ENCODE data around the gene RPL27A. TPM values are rescaled to one million over a fixed set of nuclear protein-coding genes. Genes with fewer than 3 reads are reported as not detected.

RPL27A gene
- total RNA-seq, 1 donor from 2014 or later = 815 TPM

- Mint-ChIP-seq H3K9me3 (ENCODE audit: unreplicated experiment) (no peaks in the 10 kb centered on the region), H3K4me1 (ENCODE audit: unreplicated experiment) (peaks cover 27% of the 10 kb centered on the region), H3K36me3 (ENCODE audit: unreplicated experiment) (peaks cover 52% of the 10 kb centered on the region), H3K27ac (ENCODE audit: unreplicated experiment) (no peak overlapping the region), H3K27me3 (ENCODE audit: unreplicated experiment) (no peaks in the 10 kb centered on the region), H3K4me3 (ENCODE audit: unreplicated experiment) (no peak overlapping the region)
- no peak for DNase-seq (ENCODE audit: extremely low spot score, unreplicated experiment)
- TF ChIP-seq CTCF (IDR thresholded peaks at IDR 0.05) = no peak
Measured at GRCh38 chr11:8698379-8698851, 15.8 kb downstream of the RPL27A start.

GRCh38 chr11:8698917-8699441 is 16.4 kb downstream of the RPL27A start:
- peaks cover 27% of the 10 kb centered on the region for H3K4me1 Mint-ChIP-seq (ENCODE audit: unreplicated experiment)
- no peak for DNase-seq (ENCODE audit: extremely low spot score, unreplicated experiment)
- no peaks in the 10 kb centered on the region for H3K27me3 Mint-ChIP-seq (ENCODE audit: unreplicated experiment)
- H3K27ac Mint-ChIP-seq (ENCODE audit: unreplicated experiment) = peak overlapping the region; percentile 77
- peaks cover 48% of the 10 kb centered on the region for H3K36me3 Mint-ChIP-seq (ENCODE audit: unreplicated experiment)
- no peaks in the 10 kb centered on the region for H3K9me3 Mint-ChIP-seq (ENCODE audit: unreplicated experiment)
- no peak overlapping the region for H3K4me3 Mint-ChIP-seq (ENCODE audit: unreplicated experiment)
- TF ChIP-seq CTCF (IDR thresholded peaks at IDR 0.05) = no peak

GRCh38 chr11:8699903-8700302 is 17.3 kb downstream of the RPL27A start:
- H3K9me3 Mint-ChIP-seq (ENCODE audit: unreplicated experiment) = no peaks in the 10 kb centered on the region
- DNase-seq (ENCODE audit: extremely low spot score, unreplicated experiment) = no peak
- no peaks in the 10 kb centered on the region for H3K27me3 Mint-ChIP-seq (ENCODE audit: unreplicated experiment)
- H3K27ac Mint-ChIP-seq (ENCODE audit: unreplicated experiment) = peak overlapping the region; percentile 77
- H3K36me3 Mint-ChIP-seq (ENCODE audit: unreplicated experiment) = peaks cover 47% of the 10 kb centered on the region
- no peak for TF ChIP-seq CTCF (IDR thresholded peaks at IDR 0.05)
- peaks cover 27% of the 10 kb centered on the region for H3K4me1 Mint-ChIP-seq (ENCODE audit: unreplicated experiment)
- no peak overlapping the region for H3K4me3 Mint-ChIP-seq (ENCODE audit: unreplicated experiment)

- Mint-ChIP-seq H3K36me3 (ENCODE audit: unreplicated experiment) (peaks cover 50% of the 10 kb centered on the region), H3K27me3 (ENCODE audit: unreplicated experiment) (no peaks in the 10 kb centered on the region), H3K9me3 (ENCODE audit: unreplicated experiment) (no peaks in the 10 kb centered on the region), H3K4me3 (ENCODE audit: unreplicated experiment) (no peak overlapping the region), H3K4me1 (ENCODE audit: unreplicated experiment) (peaks cover 27% of the 10 kb centered on the region), H3K27ac (ENCODE audit: unreplicated experiment) (no peak overlapping the region)
- no peak for TF ChIP-seq CTCF (IDR thresholded peaks at IDR 0.05)
- DNase-seq (ENCODE audit: extremely low spot score, unreplicated experiment) = no peak
Measured at GRCh38 chr11:8701891-8702597, 19.5 kb downstream of the RPL27A start.

GRCh38 chr11:8702598-8702915 is 20.0 kb downstream of the RPL27A start:
- Mint-ChIP-seq H3K36me3 (ENCODE audit: unreplicated experiment) (peaks cover 45% of the 10 kb centered on the region), H3K27ac (ENCODE audit: unreplicated experiment) (no peak overlapping the region)
- no peak for DNase-seq (ENCODE audit: extremely low spot score, unreplicated experiment)

More at GRCh38 chr11:8702598-8702915, 20.0 kb downstream of the RPL27A start:
- no peaks in the 10 kb centered on the region for H3K27me3 Mint-ChIP-seq (ENCODE audit: unreplicated experiment)
- peaks cover 27% of the 10 kb centered on the region for H3K4me1 Mint-ChIP-seq (ENCODE audit: unreplicated experiment)
- no peaks in the 10 kb centered on the region for H3K9me3 Mint-ChIP-seq (ENCODE audit: unreplicated experiment)
- no peak for TF ChIP-seq CTCF (IDR thresholded peaks at IDR 0.05)
- H3K4me3 Mint-ChIP-seq (ENCODE audit: unreplicated experiment) = no peak overlapping the region

Data from osteocyte (in vitro differentiated cells).